HepG2 (cell line): ENCODE data around the gene ITCH. TPM values are rescaled to one million over a fixed set of nuclear protein-coding genes. Genes with fewer than 3 reads are reported as not detected.
A peak's percentile ranks its signal among the peaks of the same experiment; 100 is the strongest.

Experiments
- ATAC-seq: fragments of 200-7000 bp; cut with Tn5 transposase; 3 replicates; pipeline ENCODE4 v1.9.1; 2020; ENCODE audit warnings: mild to moderate bottlenecking, moderate library complexity
- BruUV-seq: library from RNA; stranded (reverse); fragments of 400-500 nt; replicated peaks from 2 replicates; lab custom pipeline; 2021; lab: Mats Ljungman, UMichigan
- CTCF ChIA-PET: fragments of 300-600 bp; formaldehyde crosslinking; extraction: SDS; loops from one replicate; lab custom pipeline; 2021; ENCODE audit warnings: low total read pairs, inconsistent platforms, low intra/inter-chr PET ratio; lab: Yijun Ruan, JAX
- POLR2A ChIA-PET: fragments of 350-600 bp; sonication (Branson Sonifier 250); formaldehyde crosslinking; loops from one replicate; lab custom pipeline; 2020; ENCODE audit warnings: antibody characterized with exemption, inconsistent platforms; lab: Yijun Ruan, JAX
- DNase-seq: peaks from one replicate; pipeline ENCODE4 v3.0.0-alpha.2; 2015; ENCODE audit warnings: low spot score
- FAIRE-seq: peaks from 3 replicates; lab custom pipeline; 2011; peaks lifted over from hg19 to GRCh38; lab: Jason Lieb, UNC
- H2AFZ ChIP-seq: one replicate; pipeline ENCODE4 v1.6.1; 2011; ENCODE audit warnings: low read length, inconsistent platforms
- H3K27ac ChIP-seq: fragments of 300-600 bp; 3 replicates; pipeline ENCODE4 v1.8.0; 2011; ENCODE audit warnings: mixed run types, mild to moderate bottlenecking, mixed read lengths, low read length, inconsistent platforms; ENCODE audit not compliant: insufficient read depth; ENCODE audit errors: extremely low read length
- H3K27me3 ChIP-seq, 2 experiments: fragments of 200-600 bp in 1 of 2; 2 replicates in 1 of 2; 3 replicates in 1 of 2; pipeline versions ENCODE4 v1.6.0 to v1.8.0; 2011; ENCODE audit warnings: low read length in 2 of 2, mild to moderate bottlenecking in 2 of 2, moderate library complexity in 2 of 2, inconsistent platforms in 1 of 2; ENCODE audit not compliant: insufficient read depth in 2 of 2, control insufficient read depth in 1 of 2
- H3K36me3 ChIP-seq, 2 experiments: fragments of 200-600 bp in 1 of 2; replicated peaks in 1 of 2; 2 replicates in 1 of 2; 3 replicates in 1 of 2; pipeline versions ENCODE4 v1.5.1 to v1.8.0; 2011; ENCODE audit warnings: low read length in 2 of 2, inconsistent platforms in 1 of 2; ENCODE audit not compliant: insufficient read depth in 2 of 2, control insufficient read depth in 1 of 2
- H3K4me1 ChIP-seq: 2 replicates; pipeline ENCODE4 v1.5.1; 2012; ENCODE audit warnings: low read length, inconsistent platforms; ENCODE audit not compliant: insufficient read depth
- H3K4me2 ChIP-seq: 2 replicates; pipeline ENCODE4 v1.6.0; 2011; ENCODE audit warnings: low read depth, low read length, inconsistent platforms
- H3K4me3 ChIP-seq, 3 experiments: fragments of 200-600 bp in 1 of 3; sonication (generic), shearing (Covaris generic) in 1 of 3; replicated peaks in 1 of 3; 2 replicates each; pipeline ENCODE4 v1.5.1; 2011 to 2016; ENCODE audit warnings: low read length in 3 of 3, inconsistent platforms in 2 of 3, low read depth in 2 of 3, mild to moderate bottlenecking in 2 of 3, control low read depth in 1 of 3, mixed read lengths in 1 of 3; ENCODE audit not compliant: insufficient read depth in 1 of 3
- H3K79me2 ChIP-seq: one replicate; pipeline ENCODE4 v1.6.1; 2011; ENCODE audit warnings: low read length, inconsistent platforms; ENCODE audit not compliant: insufficient read depth
- H3K9ac ChIP-seq: 2 replicates; pipeline ENCODE4 v1.6.0; 2011; ENCODE audit warnings: mild to moderate bottlenecking, low read depth, low read length, inconsistent platforms; ENCODE audit not compliant: insufficient read depth
- H3K9me3 ChIP-seq: 2 replicates; pipeline ENCODE4 v1.5.1; 2012; ENCODE audit warnings: mild to moderate bottlenecking, low read length
- H4K20me1 ChIP-seq: 2 replicates; pipeline ENCODE4 v1.6.0; 2011; ENCODE audit warnings: inconsistent platforms, mild to moderate bottlenecking, low read length, moderate library complexity; ENCODE audit not compliant: insufficient read depth
- ATF6 ChIP-seq: sonication (generic); formaldehyde crosslinking; conservative IDR thresholded peaks from 2 replicates; pipeline ENCODE4 v1.4.0; 2020; ENCODE audit warnings: missing genetic modification reagents
- DMTF1 ChIP-seq: sonication (generic); formaldehyde crosslinking; IDR thresholded peaks from 2 replicates; pipeline ENCODE4 v1.4.0; 2020; ENCODE audit warnings: mild to moderate bottlenecking, missing genetic modification reagents
- HMGA1 ChIP-seq: sonication (generic); formaldehyde crosslinking; conservative IDR thresholded peaks from 2 replicates; pipeline ENCODE4 v1.4.0; 2020; ENCODE audit warnings: missing genetic modification reagents
- IRX3 ChIP-seq: sonication (generic); formaldehyde crosslinking; IDR thresholded peaks from 2 replicates; pipeline ENCODE4 v1.8.1; 2023; ENCODE audit warnings: mild to moderate bottlenecking, low read depth, missing genetic modification reagents, borderline replicate concordance
- PHF20 ChIP-seq: sonication (generic); formaldehyde crosslinking; IDR thresholded peaks from 2 replicates; pipeline ENCODE4 v1.5.0; 2020; ENCODE audit warnings: mild to moderate bottlenecking, missing genetic modification reagents
- TBX2 ChIP-seq: sonication (generic); formaldehyde crosslinking; IDR thresholded peaks from 2 replicates; pipeline ENCODE4 v1.5.0; 2020; ENCODE audit warnings: missing genetic modification reagents, mild to moderate bottlenecking, borderline replicate concordance
- TOE1 ChIP-seq: sonication (generic); formaldehyde crosslinking; IDR thresholded peaks from 2 replicates; pipeline ENCODE4 v1.4.0; 2020; ENCODE audit warnings: mild to moderate bottlenecking, missing genetic modification reagents
- TRIM22 ChIP-seq: fragments of 450-650 bp; IDR thresholded peaks from 2 replicates; pipeline ENCODE4 v1.6.1; 2017
- USF2 ChIP-seq, 2 experiments: sonication (generic) in 1 of 2; formaldehyde crosslinking in 1 of 2; IDR thresholded peaks; 2 replicates each; pipeline versions ENCODE4 v1.5.1 to v1.6.1; 2011 to 2020; ENCODE audit warnings: borderline replicate concordance in 1 of 2, low read depth in 1 of 2, low read length in 1 of 2, mild to moderate bottlenecking in 1 of 2, missing genetic modification reagents in 1 of 2, moderate library complexity in 1 of 2
- ZBTB21 ChIP-seq: sonication (generic); formaldehyde crosslinking; IDR thresholded peaks from 2 replicates; pipeline ENCODE4 v1.4.0; 2020; ENCODE audit warnings: missing genetic modification reagents
- ZBTB42 ChIP-seq: sonication (generic); formaldehyde crosslinking; IDR thresholded peaks from 2 replicates; pipeline ENCODE4 v1.5.0; 2020; ENCODE audit warnings: mild to moderate bottlenecking, missing genetic modification reagents
- ZNF121 ChIP-seq: sonication (generic); formaldehyde crosslinking; IDR thresholded peaks from 2 replicates; pipeline ENCODE4 v1.5.0; 2020; ENCODE audit warnings: mild to moderate bottlenecking, missing genetic modification reagents
- ZNF225 ChIP-seq: sonication (generic); formaldehyde crosslinking; IDR thresholded peaks from 2 replicates; pipeline ENCODE4 v1.4.0; 2020; ENCODE audit warnings: mild to moderate bottlenecking, missing genetic modification reagents
- ZNF280B ChIP-seq: sonication (generic); formaldehyde crosslinking; IDR thresholded peaks from 2 replicates; pipeline ENCODE4 v1.5.0; 2020; ENCODE audit warnings: missing genetic modification reagents, mild to moderate bottlenecking, borderline replicate concordance
- ZNF629 ChIP-seq: sonication (generic); formaldehyde crosslinking; conservative IDR thresholded peaks from 2 replicates; pipeline ENCODE4 v1.5.0; 2020; ENCODE audit warnings: missing genetic modification reagents
- WGBS: methylation state at CpG from one replicate; pipeline ENCODE4 v1.1.6; 2017; ENCODE audit warnings: low lambda C conversion rate; 5-methylcytosine and 5-hydroxymethylcytosine counted together
- in situ Hi-C: cut with HindIII; loops from 2 replicates; pipeline ENCODE4 v1.10.0; 2017; ENCODE audit warnings: low pct_unique_long_range_greater_than_20kb; ENCODE audit not compliant: extremely low pct_ligation_motif_present
- intact Hi-C: fragments of 100-400 bp; cut with micrococcal nuclease; formaldehyde crosslinking; loops from one replicate; pipeline ENCODE4 v1.10.0; 2022; ENCODE audit not compliant: unreplicated experiment
- polyA plus RNA-seq, 8 experiments: library from polyadenylated mRNA; depleted of rRNA in 3 of 8; stranded (reverse) in 7 of 8; unstranded in 1 of 8; fragments of >200 nt; fragmentation: Illumina TruSeq in 4 of 8; extraction: Trizol in 4 of 8; gene quantifications; 2 replicates each; pipeline versions ENCODE4 v1.2.1 to v1.2.3, GENCODE V29; 2011 to 2016; ENCODE audit warnings: low read depth in 4 of 8, missing spikeins in 1 of 8, mixed read lengths in 1 of 8; ENCODE audit not compliant: insufficient read depth in 1 of 8
- total RNA-seq, 5 experiments: library from RNA; depleted of rRNA; stranded (reverse); fragments of >200 nt; fragmentation: Illumina TruSeq; extraction: Trizol; gene quantifications; 2 replicates each; pipeline ENCODE4 v1.2.3, GENCODE V29; 2016; ENCODE audit warnings: low read depth in 1 of 5

ITCH gene
- total and polyA plus RNA-seq, 2 of the 13 experiments (the other 11 are each of a cell fraction or from before 2014, with no cell fraction given) = 20.5 to 112 TPM

GRCh38 chr20:34549929-34550305 is 186.8 kb downstream of the ITCH start:
- H3K9ac ChIP-seq = no peak overlapping the region
- intact Hi-C loops (loop anchor here (2.0 kb wide), 1 partner anchor 23 kb away; no protein-coding TSS in a partner anchor), in situ Hi-C loops (no loop called here)
- H3K79me2 ChIP-seq = no peaks in the 10 kb centered on the region
- H3K4me3 ChIP-seq = peak overlapping the region in 1 of 3 experiments; percentile 32; a peak in 1 of 6 replicates
- no TSS peak for BruUV-seq
- WGBS = 55% methylated on average over 12 of the region's 13 CpGs
- peak overlapping the region; percentile 62 for H3K4me2 ChIP-seq
- POLR2A ChIA-PET = interaction anchor here (1.6 kb wide), 1 partner anchor 34 kb away, joined by 5 read pairs; the partner anchor contains the start of gene DYNLRB1
- FAIRE-seq (no peak), DNase-seq (no peak), ATAC-seq (peak; percentile 27)
- H3K27me3 ChIP-seq = no peaks in the 10 kb centered on the region
- H3K9me3 ChIP-seq = no peaks in the 10 kb centered on the region
- H2AFZ ChIP-seq = no peak overlapping the region
- no peak overlapping the region for H3K27ac ChIP-seq
- H4K20me1 ChIP-seq = no peaks in the 10 kb centered on the region
- H3K36me3 ChIP-seq = no peaks in the 10 kb centered on the region
- peaks cover 24% of the 10 kb centered on the region for H3K4me1 ChIP-seq
- CTCF ChIA-PET = no interaction called here
- no peak for TF ChIP-seq ZNF121
- TF ChIP-seq TBX2 (CRISPR knock-in tag) = peak; percentile 16; the same call in 1 of the 2 replicates
- 0 out of 2 replicates have a peak, but pooled peaks have one; percentile 50 for TF ChIP-seq ZNF280B
- TF ChIP-seq ZNF629 (CRISPR knock-in tag) = no peak
- TF ChIP-seq HMGA1 (CRISPR knock-in tag) = no peak
- TF ChIP-seq ATF6 (CRISPR knock-in tag) = no peak
- TF ChIP-seq TOE1 (CRISPR knock-in tag) = no peak
- TF ChIP-seq PHF20 (CRISPR knock-in tag) = no peak
- no peak for TF ChIP-seq ZBTB21 (CRISPR knock-in tag)
- TF ChIP-seq IRX3 (CRISPR knock-in tag) = no peak
- no peak for TF ChIP-seq DMTF1 (CRISPR knock-in tag)
- TF ChIP-seq TRIM22 = no peak
- TF ChIP-seq USF2 (IDR thresholded peaks at IDR 0.05; ENCODE audit: low read depth, low read length) = no peak
- TF ChIP-seq USF2 (CRISPR knock-in tag; IDR thresholded peaks at IDR 0.05; ENCODE audit: borderline replicate concordance) = no peak
- TF ChIP-seq ZBTB42 (CRISPR knock-in tag) = no peak
- TF ChIP-seq ZNF225 (CRISPR knock-in tag) = 0 out of 2 replicates have a peak, but pooled peaks have one; percentile 43
